ENCODE data around the gene OR8J1.

The OR8J1 gene

DNA sequence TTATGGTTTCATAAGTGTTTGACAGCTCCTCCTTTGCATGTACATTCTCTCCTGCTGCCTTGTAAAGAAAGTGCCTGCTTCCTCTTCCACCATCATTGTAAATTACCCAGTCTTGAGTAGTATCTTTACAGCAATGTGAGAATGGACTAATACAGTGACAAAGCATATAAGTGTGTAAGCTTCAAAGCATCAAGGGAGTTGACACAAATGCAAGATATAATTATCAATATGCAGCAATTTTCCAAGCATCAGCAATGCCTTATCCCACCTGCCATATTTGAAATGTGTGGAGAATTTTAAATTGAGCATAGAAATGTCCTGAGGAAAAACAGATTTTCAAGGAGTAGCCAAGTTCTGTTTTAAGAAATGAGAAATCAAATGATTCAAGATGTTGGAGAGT is 56.7 kb downstream of the OR8J1 start:
- TF ChIP-seq, protein P1, sequence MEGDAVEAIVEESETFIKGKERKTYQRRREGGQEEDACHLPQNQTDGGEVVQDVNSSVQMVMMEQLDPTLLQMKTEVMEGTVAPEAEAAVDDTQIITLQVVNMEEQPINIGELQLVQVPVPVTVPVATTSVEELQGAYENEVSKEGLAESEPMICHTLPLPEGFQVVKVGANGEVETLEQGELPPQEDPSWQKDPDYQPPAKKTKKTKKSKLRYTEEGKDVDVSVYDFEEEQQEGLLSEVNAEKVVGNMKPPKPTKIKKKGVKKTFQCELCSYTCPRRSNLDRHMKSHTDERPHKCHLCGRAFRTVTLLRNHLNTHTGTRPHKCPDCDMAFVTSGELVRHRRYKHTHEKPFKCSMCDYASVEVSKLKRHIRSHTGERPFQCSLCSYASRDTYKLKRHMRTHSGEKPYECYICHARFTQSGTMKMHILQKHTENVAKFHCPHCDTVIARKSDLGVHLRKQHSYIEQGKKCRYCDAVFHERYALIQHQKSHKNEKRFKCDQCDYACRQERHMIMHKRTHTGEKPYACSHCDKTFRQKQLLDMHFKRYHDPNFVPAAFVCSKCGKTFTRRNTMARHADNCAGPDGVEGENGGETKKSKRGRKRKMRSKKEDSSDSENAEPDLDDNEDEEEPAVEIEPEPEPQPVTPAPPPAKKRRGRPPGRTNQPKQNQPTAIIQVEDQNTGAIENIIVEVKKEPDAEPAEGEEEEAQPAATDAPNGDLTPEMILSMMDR (IDR thresholded peaks at IDR 0.05; ENCODE audit: low read length, missing control alignments): no peak
- H3K4me3 ChIP-seq (replicated peaks; ENCODE audit: low read depth, low read length): no peak overlapping the region
- no peak for DNase-seq (ENCODE audit: low read depth)
